Measurements from ENCODE around the gene PAX5.

The PAX5 gene

DNA sequence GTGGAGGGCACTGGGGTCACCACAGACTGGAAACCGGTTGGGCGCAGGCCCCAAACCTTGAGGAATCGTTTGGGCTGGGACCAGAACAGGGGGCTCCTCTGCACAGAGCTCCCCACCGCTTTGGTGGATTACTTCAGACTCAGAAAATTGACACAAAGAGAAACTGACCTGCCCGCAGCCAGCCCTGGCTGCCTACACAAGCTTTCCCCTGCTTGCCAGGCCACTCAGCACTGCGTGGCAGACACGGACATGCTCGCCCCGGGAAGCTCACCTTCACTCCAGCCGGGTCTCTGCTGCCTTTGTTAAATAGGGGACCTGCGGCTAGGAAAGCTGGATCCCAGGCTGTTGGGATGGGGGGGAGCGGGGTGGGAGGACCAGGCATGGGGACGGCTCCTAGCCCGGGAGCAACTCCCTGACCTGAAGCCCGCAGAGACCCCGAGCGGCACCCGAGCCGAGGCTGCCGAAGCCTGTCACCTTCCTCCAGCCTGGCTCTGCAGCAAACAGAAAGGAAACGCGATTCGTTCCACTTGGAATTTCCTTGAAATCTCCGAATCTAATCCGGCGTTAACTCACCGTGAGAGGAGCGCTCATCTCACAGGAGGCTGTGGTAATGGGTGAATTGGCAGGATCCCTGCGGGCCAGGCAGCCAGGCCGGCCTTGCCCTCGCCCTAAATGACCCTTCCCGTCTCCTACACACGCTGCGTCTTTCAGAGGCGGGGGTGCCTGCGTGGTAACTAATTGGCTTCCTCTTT lies 8.8 kb downstream of the PAX5 start:
- no peak for DNase-seq (ENCODE audit: low read depth)

DNA sequence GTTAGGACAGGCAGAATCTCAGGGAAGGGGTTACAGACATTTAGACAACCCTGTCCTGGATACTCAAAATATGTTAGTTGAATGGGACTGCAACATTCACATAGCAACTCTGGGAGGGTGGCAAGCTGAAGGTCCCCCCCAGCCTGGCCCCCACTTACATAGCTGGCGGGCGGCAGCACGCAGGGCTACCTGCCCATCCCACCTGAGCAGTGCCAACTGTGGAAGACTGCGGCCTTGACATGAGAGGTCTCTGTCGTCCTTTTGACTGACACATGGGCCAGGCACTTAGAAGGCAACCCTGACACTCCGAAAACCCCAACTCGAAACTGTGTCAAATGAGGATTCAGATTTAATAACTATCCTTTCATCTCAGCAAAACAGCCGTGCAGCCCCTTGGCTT lies 16.5 kb downstream of the PAX5 start:
- no peak for DNase-seq (ENCODE audit: low read depth)

DNA sequence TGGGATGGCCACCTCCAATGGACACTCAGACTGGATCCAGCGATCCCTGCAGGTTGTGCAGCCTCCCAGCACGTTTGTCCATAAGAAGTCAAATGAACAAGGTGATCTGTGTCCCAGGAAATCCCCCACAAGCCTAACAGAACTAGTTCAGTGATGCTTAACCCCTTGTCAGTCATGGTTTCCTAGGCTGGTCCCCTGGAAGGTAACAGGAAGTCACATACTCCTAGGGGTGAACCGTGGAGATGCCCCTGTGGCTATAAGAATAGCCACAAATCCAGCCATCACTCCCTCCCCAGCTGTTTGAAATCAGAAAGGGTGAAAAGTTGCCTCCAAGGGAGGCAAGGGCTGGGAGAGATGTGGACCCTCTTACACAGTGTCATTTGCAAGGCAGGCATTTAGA lies 22.5 kb downstream of the PAX5 start:
- no peak for DNase-seq (ENCODE audit: low read depth)

DNA sequence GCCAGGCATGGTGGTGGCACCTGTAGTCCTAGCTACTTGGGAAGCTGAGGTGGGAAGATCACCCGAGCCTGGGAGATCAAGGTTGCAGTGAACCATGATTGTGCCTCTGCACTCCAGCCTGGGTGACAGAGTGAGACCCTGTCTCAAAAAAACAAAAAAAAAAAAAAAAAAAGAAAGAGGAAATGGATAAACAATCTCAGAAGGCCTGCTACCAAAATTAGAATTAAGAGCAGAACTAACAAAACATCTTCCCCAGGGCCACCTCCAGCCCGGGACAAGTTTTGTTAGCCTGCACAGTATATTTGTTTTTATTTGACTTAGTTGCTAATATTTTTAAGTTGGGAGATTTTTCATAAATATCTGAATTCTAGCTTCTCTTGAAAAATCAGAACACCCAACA lies 23.1 kb downstream of the PAX5 start:
- DNase-seq (ENCODE audit: low read depth) = no peak

DNA sequence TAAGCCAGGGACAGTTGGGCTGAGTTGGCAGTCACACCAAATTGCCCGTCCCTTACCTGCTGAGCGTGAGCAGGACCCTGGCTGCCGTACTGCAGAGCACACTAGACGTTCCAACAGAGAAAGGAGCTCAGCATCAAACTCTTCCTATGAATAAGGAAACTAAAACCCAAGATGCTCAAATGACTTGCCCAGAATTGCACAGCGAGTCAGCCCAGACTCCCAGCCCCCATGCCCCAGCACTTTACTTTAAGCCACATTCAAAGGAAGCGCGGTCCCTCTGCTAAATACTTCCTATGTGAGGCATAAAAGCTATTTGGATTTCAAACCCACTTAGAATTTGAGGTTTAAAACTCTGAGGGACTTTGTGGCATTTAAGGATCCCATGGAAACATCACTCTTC lies 23.9 kb downstream of the PAX5 start:
- DNase-seq (ENCODE audit: low read depth) = no peak

DNA sequence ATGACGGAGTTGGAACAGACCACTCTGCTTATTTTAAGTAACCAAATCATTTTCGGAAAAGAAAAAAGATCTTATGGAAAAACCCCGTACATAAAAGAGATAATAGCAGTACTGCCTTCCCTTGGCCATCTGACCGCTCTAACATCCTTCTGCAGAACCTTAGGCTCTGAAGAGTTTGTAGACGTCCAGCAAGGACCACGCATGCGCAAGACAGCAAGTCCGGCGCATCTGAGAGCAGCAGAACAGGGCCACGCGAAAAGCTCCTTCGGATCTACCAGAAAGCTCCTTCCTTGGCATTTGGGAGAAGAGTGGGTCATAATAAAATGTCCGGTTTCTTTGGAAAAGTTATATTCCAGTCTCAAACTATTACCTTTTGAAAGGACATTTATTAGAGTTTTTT lies 26.8 kb downstream of the PAX5 start:
- no peak for DNase-seq (ENCODE audit: low read depth)

DNA sequence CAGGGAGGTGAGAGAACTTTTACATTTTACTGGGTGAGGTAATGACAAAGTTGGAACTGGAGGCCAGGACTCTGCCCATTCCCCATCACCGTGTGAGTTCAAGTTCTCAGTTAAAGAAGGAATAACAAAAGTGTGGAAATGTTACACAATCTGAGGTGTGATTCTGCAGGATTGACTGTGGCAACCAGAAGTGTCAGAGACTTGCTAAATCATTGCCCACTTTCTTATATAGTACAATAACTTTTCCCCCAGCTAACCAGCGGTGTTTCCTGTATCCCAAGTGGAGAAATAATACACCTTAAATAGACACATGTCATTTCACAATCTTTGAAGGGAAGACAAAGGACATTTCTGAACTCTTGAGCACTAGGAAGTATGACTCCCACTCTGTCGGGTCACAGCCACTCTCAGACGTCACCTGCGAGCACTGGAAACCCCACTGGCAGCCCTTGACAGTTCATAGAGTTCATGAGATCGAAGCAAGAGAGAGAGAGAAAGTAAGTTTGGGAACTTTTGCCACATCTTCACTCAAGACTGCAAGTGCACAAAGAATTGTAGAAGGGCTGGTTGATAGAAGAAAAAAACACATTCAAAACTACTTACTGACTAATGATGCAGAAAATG lies 28.4 kb downstream of the PAX5 start:
- no peak for DNase-seq (ENCODE audit: low read depth)

DNA sequence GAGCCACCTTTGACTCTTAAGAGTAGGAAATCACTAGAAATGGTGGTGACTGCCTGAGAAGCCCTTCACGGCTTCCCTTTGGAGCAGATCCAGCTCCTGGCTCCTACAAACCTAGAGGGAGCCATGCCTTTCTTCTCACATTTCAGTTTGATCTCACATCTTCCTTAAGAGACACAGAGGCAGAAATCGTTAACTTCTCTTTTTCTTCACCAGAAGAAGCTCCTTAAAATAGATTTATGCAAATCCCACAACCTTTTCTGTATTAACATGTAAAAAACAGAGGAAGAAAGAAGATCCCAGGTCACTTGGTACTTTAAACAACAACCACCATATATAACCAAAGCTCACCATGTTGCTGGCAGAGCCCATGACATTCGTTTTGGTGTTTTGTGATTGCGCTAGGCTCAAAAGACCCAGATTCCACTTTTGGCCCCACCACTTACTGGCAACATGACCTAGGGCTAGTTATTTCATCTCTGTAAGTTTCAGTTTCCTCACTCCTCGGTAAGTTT lies 29.6 kb downstream of the PAX5 start:
- no peak for DNase-seq (ENCODE audit: low read depth)

DNA sequence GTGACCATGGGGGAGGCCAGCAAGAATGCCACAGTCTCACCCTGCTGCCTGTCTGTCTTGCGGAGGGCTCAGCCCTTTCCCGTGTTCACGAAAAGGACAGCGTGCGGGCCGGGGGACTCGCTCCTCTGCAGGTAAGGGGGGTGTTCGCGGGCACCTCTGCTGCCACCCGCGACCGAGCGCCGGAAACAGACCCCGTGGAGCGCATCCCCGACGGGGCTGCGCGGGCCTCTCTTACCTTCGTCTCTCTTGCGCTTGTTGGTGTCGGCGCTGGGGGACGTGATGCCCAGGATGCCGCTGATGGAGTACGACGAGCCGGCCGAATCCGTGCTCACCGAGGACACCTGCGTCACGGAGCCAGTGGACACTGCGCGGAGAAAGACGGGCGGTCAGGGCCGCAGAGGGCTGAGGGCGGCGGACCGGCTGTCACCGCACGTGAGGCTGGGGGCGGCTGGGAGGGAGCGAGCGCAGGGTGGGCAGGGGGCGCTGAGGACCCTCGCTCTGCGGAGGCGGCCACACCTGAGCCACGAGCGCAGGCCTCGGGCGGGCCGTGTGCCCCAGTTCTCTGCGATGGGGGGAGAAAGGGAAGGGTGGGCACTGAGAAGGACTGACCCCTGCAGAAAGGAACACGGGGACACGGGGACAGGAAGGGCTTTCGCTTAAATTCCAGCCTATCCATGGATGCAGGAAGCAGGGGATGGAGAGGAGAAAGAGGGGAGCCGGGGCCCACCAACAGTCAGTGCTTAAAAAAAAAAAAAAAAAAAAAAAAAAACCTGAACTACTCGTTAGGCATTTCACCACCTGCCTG lies 31.5 kb downstream of the PAX5 start:
- no peak for DNase-seq (ENCODE audit: low read depth)

DNA sequence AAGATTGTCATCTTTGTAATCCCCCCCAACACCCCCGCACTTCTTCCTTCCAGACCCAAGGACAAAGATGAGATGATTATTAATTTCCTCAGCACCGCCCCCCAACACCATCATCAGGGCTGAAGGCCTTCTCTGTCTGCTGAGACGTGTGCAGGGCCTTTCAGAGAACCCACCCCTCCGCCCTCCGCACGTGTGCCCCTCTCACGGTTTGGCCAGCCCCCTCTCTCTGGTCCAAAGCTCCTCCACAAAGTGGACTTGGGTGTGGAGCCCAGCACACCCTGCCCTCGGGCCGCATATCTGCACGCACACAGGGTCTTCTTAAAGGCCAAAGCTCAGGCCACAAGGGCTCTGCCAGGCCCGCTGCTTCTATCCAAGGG lies 32.0 kb downstream of the PAX5 start:
- no peak for DNase-seq (ENCODE audit: low read depth)

DNA sequence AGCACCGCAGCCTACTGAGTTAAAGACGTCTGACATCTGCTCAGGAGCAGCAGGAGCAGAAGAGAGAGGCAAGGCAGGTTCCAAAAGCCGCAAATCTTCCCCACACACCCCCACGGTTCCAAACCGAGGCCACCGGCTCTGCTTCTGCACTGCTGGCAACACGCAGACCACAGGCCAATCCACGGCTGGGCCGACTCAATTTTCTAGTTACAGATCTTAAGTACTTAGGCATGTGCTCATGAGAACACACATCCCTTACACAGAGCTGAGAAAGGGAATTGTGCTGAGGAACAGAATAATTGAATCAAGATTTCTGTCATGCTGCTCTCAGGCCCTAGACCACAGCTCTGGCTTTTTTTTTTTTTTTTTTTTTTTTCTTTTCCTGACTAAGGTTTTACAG lies 32.6 kb downstream of the PAX5 start:
- DNase-seq (ENCODE audit: low read depth) = no peak

DNA sequence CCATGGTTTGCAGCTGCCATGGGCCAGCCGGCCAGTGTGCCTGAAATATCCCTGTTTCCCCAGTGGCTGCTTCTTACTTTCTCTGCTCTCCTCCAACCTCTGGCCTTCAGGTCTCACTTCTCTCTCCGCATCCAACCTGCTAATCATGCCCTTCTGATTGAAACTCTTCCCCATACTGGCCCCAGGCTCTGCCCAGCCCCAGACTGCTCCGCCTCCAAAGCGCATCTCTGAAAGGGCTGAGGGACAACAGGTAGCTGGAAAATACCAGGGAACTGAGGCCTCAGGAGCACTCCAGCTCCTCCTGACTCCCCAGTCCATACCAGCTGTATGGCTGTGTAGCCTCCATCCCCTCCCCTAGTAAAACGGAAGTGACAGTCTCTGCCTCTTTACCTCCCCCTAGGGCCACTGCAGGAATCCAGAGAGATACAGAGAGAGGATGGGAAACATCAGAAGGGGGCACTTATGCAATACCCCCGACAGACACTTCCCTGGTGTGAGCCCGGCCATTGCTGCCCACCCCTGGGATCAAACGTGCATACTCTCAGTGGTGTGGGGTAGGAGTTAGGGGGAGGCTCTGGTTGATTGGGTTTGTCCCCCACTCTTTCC lies 34.2 kb downstream of the PAX5 start:
- no peak for DNase-seq (ENCODE audit: low read depth)

DNA sequence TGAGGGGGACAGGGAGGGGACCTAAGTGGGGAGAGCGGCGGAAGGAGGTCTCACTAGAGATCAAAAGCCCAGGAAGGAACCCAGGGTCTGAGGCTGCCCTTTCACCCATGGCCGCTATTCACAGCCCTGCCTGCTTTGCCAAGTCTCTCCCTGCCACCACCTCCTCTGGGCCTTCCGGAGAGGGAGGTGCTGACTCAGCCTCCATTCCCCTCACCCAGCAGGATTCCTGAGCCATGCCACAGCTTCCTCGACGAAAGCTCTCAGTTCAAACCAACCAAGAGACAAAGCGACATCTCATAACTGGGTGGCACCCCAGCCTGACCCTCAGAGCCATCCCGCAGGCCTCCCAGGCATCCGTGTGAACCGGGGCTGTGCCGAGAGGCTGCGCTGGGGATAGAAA lies 36.7 kb downstream of the PAX5 start:
- no peak for DNase-seq (ENCODE audit: low read depth)

DNA sequence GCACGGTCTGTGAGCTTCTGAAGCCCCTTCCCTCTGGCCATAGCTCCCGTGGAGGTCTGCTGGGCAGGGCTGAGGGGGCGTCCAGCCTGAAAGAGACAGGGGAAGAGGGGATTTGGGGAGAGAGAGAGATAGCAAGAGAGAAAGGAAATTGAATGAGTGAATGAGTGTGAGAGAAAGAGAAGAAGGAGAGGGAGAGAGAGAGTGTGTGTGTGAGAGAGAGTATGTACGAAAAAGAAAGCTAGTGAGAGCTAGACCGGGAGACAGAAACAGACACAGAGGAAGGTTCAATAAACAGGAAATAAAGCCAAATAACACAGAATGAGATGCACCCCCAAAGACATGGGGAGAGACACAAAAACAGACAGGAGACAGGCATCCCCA lies 37.4 kb downstream of the PAX5 start:
- no peak for DNase-seq (ENCODE audit: low read depth)

DNA sequence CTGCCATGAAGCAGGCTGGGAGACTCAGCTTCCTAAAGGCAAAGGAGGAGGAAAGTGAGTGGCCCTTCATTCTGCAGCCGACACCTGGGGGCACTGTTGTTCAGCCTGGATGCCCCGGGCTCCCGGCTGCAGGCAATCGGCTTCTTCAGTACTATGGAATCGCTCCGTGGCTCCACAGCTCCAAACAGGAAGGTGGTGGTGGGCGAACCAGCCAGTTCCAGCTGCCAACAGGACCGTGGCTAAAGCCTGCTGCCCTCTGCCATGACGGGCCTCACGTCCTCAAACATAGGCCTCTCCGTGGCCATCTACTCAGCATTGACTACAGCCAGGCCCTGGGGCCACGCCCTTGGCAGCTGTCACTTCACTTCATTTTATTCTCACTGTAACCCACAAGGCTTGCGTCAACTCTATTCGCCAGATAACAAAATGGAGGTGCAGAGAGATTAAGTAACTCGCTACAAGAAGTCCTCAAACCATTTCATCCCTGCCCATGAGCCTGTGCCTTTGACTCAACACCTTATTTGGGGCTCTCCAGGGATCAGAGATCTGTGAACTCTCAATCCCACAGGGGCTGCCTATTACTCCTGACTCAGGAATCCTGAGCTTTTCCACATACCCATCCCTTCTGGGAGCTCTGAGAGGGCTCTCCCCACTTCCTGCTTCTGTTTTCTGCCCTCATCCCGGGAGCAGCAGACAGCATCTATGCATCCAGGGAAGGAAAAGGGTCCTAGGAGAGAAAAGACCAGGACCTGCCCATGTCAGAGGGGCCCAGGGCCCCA lies 38.0 kb downstream of the PAX5 start:
- no peak for DNase-seq (ENCODE audit: low read depth)

DNA sequence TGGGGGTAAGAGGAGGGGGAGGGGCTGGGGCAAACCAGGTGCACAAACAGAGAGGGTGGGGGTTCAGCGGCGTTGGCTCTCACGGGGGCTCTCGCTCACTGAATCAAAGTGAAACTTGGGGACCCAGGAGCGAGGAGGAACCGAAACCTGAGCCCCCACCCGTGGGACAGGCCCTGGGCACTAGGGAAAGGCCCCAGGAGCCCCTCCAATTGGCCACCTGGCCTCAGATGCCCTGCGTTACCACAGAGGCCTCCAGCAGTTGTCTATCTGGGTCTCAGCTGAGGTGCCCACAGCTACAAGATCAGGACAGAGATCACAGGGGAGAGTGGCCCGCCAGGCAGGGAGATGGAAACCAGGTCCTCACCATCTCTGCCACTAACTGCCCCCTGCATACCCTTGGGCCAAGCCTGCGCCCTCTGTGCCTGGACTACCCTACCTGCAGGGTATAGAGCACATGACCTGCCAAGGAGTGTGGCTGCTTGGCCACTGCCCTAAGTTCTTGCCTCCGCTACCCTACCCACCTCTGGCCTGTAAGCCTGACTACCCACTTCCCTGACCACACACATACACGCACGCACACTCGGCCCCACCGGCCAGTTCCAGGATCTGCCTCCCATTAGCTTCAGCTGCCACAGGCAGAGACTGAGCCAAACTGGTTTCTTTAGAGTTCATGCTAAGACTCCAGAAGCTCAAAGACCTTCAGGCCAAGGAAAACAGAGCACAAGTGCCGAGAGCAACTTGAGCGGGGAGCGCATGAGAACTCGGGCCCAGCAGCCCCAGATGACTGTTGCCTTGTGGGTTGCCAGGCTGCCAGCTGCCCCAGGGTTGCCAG lies 39.9 kb downstream of the PAX5 start:
- DNase-seq (ENCODE audit: low read depth) = no peak

DNA sequence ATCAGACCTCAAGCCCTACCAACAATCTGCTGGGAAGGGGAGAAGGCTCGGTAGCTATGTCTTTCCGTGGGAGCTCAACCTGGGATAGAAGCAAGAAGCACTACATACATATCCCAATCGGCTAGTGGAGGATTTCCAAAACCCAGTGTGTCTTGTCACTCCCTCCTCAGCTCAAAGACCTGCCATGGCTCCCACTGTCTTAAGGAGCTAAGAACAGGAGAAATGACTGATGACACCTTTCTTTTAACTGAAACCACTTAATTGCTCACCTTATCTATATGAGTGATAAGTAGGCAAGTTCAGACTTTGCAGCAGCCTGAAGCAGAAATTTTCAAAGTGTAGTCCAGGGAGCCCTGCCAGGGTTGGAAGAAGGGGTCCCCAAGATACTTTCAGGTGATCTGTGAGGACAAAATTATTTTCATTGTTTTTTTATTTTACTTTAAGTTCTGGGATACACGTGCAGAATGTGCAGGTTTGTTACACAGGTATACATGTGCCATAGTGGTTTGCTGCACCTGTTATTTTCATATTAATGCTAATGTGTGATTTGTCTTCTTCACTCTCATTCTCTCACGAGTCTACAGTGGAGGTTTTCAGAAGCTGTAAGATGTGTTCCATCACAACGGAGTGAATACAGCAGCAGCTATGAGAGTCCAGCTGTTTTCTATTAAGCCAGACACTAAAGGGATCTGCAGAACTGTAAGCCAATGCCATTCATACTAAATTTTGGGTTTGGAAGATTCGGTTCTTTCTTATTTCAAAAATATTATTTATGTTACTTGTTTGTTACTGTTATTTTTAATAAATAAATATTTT lies 41.4 kb downstream of the PAX5 start:
- no peak for DNase-seq (ENCODE audit: low read depth)

DNA sequence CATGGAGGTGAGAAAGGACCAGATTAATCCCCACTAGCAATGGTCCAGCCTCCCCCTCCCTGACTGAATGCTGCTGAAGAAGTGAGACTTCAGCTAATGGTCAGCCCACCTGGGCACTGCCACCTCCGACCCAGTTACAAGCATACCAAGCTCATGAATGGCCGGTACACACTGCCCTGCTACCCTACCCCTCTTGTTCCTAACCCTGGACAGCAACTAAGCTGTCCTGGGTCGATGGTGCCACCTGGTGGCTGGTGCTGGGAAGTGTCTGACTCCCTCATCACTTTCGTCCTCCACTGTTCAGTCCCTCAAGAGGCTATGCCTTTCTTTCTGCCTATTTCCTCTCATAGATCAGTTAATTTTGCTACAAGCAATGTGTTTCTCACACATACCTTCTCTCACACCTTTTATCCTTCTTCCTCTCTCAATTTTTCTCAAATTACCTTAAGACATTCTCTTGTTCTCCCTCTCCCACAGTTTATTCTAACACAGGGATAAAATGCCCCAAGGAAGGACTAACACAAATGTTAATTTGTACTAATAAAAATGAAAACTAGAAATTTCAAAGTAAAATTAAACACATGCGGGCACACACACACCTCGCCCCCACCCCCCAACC lies 42.4 kb downstream of the PAX5 start:
- DNase-seq (ENCODE audit: low read depth) = no peak

DNA sequence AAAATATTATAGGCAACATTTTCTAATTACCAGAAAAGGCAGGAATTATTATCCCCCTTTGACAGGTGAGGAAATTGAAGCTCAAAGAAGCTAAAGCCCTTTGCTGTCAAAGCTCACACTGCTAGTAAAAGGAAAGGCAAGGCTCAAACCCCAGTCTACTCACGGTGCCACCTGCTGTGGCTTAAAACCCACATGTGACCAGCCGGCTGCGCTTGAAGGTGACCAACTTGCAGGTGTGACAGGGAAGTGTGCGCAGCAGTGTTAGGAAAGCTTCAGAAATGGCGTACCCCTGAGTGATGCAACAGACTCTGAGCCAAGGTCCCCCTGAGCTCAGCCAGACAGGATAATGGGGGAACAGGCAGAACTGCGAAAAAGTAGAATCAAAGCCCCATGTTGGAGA lies 45.2 kb downstream of the PAX5 start:
- DNase-seq (ENCODE audit: low read depth) = no peak

DNA sequence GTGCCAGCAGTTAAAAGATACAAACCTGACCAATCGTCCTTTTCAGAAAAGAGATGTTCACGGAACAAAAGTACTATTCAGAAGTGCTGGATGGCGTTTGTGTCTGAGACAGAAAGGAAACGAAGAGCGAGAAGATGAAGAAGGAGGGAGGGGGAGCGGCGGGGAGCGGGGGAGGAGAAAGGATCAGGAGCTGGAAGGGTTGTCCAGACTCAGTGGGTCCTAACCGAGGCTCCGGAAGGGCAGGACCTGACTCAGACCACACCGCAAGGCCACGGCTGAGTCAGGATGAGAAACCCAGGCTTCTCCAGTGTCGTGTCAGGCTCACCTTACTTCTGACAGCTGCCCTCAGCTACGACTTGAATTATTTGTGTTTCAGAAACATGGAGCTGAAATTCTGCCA lies 46.2 kb downstream of the PAX5 start:
- DNase-seq (ENCODE audit: low read depth) = no peak

All from GM04503 (cell line).